ENCODE measurements around the gene RBM34.

The RBM34 gene

DNA sequence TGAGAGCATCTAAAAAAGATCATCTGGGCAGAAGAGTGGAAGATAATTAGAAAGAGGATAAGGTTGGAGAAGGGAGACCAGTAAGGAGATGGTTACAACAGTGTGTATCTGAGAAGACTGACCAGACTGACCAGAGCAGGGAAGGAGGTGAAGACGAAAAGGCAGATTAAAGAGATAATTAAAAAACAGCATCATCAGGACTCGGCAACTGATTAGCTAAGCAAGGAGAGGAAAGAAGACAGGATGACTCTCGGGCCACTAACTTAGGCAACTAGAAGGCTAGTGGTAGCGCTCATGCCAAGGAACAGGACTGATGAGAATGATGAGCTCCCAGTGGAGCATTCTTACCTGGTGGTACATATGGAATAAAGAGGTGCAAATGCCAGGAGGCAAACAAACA lies 3.9 kb downstream of the RBM34 start:
- DNase-seq (ENCODE audit: low read depth) = no peak
- no peak overlapping the region for H3K4me3 ChIP-seq (ENCODE audit: low read depth, low read length)

DNA sequence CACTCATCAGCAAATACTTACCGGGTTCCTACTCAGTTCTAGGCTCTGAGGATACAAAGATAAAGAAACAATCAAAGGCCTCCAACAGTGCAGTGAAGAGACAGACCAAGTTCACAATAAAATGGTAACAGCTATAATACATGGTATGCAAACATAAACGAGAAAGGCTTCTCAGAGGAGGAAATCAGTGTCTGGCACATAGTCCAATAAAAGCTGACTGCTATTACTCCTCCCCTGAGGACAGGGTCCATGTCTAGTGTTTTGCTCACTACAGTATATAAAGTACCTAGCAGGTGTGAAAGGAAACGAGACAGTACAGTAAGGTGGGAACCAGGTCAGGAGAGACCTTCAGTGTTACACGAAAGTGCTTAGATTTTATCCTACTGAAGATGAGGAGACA lies 4.3 kb downstream of the RBM34 start:
- no peak overlapping the region for H3K4me3 ChIP-seq (ENCODE audit: low read depth, low read length)
- DNase-seq (ENCODE audit: low read depth) = no peak

DNA sequence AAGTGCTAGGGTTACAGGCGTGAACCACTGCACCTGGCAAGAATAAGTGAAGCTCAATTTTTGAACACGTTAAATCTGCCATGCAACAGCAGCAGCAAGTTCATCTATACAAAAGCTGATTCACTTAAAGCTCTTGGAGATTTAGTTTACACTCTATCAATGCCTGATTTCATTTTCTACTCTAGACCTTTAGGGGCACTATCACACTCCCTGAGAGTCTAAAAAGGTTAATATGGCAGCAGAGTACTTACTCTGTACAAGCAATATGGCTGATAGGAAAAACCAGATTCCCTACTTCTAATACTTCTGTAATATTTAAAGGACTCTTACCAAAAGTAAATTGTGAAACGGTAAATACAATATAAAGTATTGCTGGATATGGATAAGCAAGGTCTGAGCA lies 4.8 kb downstream of the RBM34 start:
- no peak for DNase-seq (ENCODE audit: low read depth)
- no peak overlapping the region for H3K4me3 ChIP-seq (ENCODE audit: low read depth, low read length)

DNA sequence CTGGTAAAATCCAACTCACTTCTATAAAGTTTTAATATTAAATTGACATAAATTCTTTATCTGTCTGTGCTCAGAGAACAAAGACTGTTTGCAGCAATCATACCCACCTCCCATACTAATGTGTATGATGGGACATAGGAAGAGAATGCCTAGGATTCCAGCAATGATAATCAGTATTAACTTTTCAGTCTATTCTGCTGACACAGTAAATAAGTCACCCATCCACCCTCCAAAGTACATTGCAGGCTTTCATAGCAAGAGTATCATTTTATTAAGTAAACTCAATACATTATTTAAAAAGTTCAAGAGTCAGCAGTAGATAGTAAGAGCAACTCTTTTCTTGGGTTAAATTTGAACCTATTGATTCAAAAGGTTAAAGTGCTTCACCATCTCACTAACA lies 8.8 kb downstream of the RBM34 start:
- H3K4me3 ChIP-seq (ENCODE audit: low read depth, low read length) = no peak overlapping the region
- DNase-seq (ENCODE audit: low read depth) = no peak

DNA sequence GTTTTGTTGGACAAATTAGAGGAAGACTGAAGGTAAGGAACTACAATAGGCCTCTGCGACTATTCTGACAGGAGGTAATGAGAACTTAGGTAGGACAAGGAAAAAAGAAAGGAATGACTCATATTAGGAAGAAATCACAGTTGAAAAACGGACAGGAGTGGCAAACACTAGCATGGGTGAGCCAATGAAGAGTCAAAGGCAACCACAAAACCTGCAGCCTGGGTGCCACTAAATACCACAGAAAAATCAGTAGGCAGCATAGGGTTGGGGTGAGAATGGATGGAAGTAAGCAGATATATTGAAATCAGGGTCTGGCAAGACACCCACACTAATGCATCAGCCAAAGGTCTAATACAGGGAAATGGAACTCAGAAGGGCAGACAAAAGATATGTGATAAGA lies 10.0 kb downstream of the RBM34 start:
- DNase-seq (ENCODE audit: low read depth) = no peak
- H3K4me3 ChIP-seq (ENCODE audit: low read depth, low read length) = no peak overlapping the region

DNA sequence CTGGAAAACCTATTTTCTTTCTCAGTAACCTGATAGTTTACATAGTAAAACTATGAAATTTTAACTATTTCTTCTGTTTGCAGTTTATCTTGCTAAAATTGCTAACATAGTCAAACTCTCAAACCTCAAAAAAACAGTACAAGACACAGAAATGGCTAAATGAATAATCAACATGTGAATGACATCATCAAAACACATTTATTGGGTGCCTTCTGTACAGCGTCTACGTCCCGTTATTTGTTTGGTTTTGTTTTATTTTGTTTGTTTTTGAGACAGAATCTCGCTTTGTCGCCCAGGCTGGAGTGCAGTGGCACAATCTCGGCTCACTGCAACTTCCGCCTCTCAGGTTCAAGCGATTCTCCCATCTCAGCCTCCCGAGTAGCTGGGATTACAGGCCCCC lies 11.2 kb downstream of the RBM34 start:
- no peak for DNase-seq (ENCODE audit: low read depth)

DNA sequence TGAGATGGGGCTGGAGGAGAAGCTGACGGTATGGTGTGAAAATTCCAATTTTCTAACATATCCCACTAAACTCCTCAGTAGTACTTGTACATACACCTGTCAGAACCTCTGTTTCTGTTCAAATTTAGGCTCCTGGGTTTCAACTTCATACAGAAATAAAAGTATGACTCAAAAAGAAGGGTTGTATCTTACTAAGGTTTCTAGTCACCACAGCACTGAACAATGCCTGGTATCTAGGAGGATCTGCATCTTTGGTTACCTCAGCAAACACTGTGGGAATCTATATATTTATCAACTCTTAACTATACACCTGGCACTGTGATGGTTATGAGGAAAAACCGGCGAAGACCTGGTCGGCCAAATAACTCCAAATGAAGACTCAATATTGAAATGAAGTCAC lies 13.8 kb downstream of the RBM34 start:
- DNase-seq (ENCODE audit: low read depth) = no peak
- no peak overlapping the region for H3K4me3 ChIP-seq (ENCODE audit: low read depth, low read length)

More for the DNA sequence above, 11.2 kb downstream of the RBM34 start:
- H3K4me3 ChIP-seq (ENCODE audit: low read depth, low read length) = no peak overlapping the region

GRCh38 chr1:235145639-235146038 lies 15.4 kb downstream of the RBM34 start:
- DNase-seq (ENCODE audit: low read depth) = no peak
- no peak overlapping the region for H3K4me3 ChIP-seq (ENCODE audit: low read depth, low read length)

DNA sequence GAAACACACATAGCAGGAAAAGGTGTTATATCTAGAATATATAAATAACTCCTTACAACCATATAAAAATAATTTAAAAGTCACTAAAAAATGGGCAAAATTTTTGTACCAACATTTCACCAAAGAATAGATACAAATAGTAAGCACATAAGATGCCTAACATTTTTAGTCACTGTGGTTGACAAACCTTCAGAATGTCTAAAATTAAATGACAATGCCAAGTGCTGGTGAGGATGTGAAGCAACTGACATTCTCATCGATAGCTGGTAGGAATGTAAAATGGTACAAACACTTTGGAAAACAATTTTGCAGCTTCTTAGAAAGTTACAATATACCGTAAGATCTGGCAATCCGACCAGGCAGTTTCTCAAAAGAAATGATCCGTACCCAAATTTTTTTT lies 18.1 kb downstream of the RBM34 start:
- H3K4me3 ChIP-seq (ENCODE audit: low read depth, low read length) = no peak overlapping the region
- DNase-seq (ENCODE audit: low read depth) = no peak

- no peak for DNase-seq (ENCODE audit: low read depth)
- H3K4me3 ChIP-seq (ENCODE audit: low read depth, low read length) = no peak overlapping the region
These were observed 21.7 kb downstream of the RBM34 start for GRCh38 chr1:235139315-235139714.

GRCh38 chr1:235138821-235139220 lies 22.2 kb downstream of the RBM34 start:
- no peak overlapping the region for H3K4me3 ChIP-seq (ENCODE audit: low read depth, low read length)
- no peak for DNase-seq (ENCODE audit: low read depth)

DNA sequence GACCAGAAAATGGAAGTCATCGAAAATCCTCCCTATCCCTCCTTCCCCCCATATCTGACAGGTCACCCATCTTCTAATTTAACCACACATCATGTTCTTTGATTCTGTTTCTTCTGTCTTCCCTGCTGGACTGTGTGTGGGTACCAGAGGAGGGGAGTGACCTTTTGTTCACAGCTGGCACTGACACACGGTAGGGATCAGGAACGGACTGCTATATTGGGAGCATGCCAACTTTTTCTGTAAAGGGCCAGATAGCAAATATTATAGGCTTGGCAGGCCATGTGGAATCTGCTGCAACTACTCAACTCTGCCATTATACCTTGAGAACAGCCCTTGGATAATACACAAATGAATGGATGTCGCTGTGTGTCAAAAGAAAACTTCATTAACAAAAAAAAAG lies 24.9 kb downstream of the RBM34 start:
- no peak for DNase-seq (ENCODE audit: low read depth)
- H3K4me3 ChIP-seq (ENCODE audit: low read depth, low read length) = no peak overlapping the region

DNA sequence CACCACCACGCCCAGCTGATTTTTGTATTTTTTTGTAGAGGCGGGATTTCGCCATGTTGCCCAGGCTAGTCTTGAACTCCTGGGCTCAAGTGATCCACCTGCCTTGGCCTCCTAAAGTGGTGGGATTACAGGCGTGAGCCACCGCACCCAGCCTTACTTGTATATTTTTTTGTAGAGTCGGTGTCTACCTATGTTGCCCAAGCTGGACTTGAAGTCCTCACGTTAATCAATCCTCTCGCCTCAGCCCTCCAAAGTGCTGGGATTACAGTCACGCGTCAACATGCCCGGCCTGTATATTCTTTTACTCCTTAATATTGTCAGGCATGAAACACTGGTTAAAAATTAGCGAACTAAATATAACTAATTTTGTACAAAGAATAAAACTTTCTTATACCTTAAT lies 26.9 kb downstream of the RBM34 start:
- H3K4me3 ChIP-seq (ENCODE audit: low read depth, low read length) = no peak overlapping the region
- no peak for DNase-seq (ENCODE audit: low read depth)

GRCh38 chr1:235133086-235133485 lies 28.0 kb downstream of the RBM34 start:
- no peak for DNase-seq (ENCODE audit: low read depth)
- H3K4me3 ChIP-seq (ENCODE audit: low read depth, low read length) = no peak overlapping the region

DNA sequence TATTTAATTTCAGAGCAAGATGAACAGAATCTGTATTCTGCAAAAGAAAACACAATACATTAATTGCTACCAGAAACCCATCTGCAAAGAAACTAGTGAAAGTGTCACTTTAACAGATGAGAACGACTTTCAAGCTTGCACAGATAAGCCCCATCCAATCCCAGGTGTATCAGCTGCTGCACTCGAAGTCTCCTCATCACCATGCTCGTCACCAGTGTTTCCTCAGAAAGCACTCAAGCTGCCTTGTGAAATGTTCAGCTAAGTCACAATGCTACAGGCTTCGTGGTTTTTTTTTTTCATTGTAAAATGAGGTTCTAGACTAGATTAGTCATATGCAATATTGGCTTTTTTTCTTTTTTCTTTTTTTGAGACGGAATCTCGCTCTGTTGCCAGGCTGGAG lies 29.1 kb downstream of the RBM34 start:
- no peak overlapping the region for H3K4me3 ChIP-seq (ENCODE audit: low read depth, low read length)
- DNase-seq (ENCODE audit: low read depth) = no peak

DNA sequence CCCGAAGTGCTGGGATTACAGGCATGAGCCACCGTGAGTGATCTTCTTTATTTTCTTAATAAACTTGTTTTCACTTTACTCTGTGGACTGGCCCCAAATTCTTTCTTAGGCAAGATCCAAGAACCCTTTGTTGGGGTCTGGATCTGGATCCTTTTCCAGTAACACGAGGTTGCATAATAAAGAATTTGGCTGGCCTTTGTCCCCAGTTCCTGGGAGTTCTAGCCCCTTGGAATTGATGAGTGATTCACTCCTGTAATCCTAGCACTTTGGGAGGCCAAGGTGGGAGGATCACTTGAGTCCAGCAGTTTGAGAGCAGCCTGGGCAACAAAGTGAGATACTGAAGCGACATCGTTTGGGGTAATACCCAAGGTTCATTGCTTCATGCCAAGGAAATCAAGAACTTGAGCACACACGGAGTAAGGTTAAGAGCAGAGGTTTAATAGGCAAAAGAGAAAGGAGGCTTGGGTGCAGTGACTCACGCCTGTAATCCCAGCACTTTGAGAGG lies 30.2 kb downstream of the RBM34 start:
- no peak for DNase-seq (ENCODE audit: low read depth)
- H3K4me3 ChIP-seq (ENCODE audit: low read depth, low read length) = no peak overlapping the region

- H3K4me3 ChIP-seq (ENCODE audit: low read depth, low read length) = no peak overlapping the region
- no peak for DNase-seq (ENCODE audit: low read depth)
These were observed 31.1 kb downstream of the RBM34 start for GRCh38 chr1:235129774-235130570.

DNA sequence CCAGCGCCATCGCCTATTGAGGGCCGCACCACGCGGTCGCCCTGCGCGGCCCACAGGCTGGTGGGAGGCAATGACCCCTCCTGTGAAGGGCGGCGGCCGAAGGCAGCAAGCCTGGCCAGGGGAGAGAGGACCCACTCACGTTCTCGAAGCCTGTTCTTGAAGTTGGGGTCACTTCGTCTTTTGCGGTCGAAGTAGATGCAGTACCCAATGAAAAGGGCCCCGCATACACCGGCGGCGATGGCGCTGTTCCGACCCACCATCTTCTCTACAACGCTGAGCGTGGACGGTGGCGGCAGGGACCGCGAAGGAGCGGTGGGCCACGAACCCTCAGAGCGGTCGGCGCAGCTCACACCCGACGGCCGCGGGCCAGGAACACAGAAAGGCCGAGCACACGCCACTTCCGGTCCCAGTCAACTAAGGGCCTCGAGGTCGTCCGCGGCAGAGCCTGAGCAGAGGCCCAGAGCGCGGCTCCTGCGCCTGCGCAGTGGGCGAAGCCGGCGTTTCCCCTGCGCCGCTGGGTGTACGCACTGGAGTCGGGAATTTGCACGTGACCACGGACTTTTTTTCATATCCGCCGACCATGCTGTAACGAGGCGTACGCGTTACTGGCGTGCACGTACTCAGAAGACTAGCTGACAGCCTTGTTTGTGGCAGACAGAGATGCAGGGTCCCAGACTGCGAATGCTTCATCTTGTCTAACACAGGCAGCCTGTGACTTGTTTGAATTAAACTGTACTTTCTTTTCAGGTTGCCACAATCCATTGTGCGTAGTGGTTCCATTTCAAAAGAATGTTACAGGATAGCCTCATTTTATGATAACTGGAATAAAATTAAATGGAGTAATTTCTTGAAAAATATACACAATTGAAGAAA lies 32.4 kb downstream of the RBM34 start, which contains the start of gene TOMM20:
Gene TOMM20, minus strand, starts transcription at position 382 of the 873 bp plus-strand sequence. Its CDS starts 122 bp downstream, at position 260.
- peak; percentile 94 for DNase-seq (ENCODE audit: low read depth)
- H3K4me3 ChIP-seq (ENCODE audit: low read depth, low read length) = peak within 1 kb of the TSS; percentile 97

DNA sequence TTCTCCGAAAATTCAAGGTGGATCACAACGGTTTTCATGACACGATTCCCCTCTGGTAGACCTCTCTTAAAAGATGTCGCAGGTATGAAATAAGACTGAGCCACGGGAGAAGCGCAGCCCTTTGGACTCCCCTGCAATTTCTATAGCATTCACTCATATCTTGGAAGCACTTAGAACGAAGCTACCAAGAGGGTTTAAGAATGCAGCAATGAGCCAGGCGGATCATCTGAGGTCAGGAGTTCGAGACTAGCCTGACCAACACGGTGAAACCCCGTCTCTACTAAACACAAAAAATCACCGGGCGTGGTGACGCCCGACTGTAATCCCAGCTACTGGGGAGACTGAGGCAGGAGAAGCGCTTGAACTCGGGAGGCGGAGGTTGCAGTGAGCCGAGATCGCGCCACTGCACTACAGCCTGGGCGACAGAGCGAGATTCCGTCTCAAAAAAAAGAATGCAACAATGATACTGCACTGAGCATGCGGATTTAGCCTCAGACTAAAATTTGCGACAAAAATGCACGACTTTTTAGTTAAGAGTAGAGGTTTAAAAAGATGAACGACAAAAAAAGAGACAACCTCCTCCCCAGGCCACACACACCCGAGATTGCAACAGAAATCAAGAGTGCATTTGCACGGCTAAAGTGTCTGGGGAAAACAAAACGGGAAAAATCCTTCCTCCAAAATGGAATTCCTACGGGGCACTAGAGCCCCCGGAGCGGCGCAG lies 33.2 kb downstream of the RBM34 start:
- H3K4me3 ChIP-seq (ENCODE audit: low read depth, low read length) = peak overlapping the region; percentile 97
- DNase-seq (ENCODE audit: low read depth) = no peak

DNA sequence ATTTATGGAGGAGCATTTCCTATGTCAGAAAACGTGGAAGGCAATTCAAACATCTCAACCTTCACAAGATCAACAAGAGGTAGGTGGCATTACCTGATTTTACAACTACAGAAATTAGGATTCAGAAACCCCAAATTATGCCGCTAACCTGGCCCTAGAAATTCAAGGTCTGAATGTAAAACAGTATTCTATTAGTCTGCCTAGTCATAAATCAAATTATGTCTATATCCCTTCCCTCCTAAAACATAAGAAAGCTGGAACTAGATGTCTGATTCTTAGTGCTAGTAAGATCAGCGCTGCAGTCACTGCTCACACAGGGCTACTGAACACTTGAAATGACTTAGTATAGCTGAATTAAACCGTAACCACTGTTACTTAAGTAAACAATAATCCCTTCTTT lies 33.8 kb downstream of the RBM34 start:
- DNase-seq (ENCODE audit: low read depth) = no peak
- H3K4me3 ChIP-seq (ENCODE audit: low read depth, low read length) = peak overlapping the region; percentile 97
